ENCODE results near the gene AK5. TPM values are rescaled to one million over a fixed set of nuclear protein-coding genes. Genes with fewer than 3 reads are reported as not detected.

The AK5 gene
- total RNA-seq, 1 experiment from 2014 or later, result 0.35 TPM

DNA sequence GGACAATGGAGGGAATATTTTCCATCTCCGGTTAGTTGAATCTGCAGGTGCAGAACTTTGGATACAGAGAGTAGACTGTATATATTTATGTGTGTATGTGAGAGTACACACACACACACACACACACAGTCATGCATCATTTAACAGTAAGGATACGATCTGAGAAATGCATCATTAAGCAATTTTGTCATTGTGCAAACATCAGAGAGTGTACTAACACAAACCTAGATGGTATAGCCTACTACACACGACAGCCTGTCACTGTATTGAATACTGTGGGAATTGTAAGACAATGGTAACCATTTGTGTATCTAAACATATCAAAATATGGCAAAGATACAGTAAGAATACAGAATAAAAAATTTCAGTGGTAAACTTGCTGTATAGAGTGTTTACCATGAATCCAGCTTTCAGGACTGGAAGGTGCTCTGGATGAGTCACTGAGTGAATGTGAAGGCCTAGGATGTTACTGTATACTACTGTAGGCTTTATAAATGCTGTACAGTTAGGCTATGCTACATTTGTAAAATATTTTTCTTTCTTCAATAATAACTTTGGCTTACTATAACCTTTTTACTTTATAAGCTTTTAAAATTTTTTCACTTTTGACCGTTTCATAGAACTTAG is 262.1 kb downstream of the AK5 start:
- DNase-seq, result no peak
- Histone ChIP-seq H3K27me3 (ENCODE audit: control insufficient read depth, insufficient read depth, low read length) (no peaks in the 10 kb centered on the region), H3K4me3 (ENCODE audit: insufficient read depth, low read depth, low read length) (no peak overlapping the region), H3K36me3 (replicated peaks; ENCODE audit: control insufficient read depth, insufficient read depth, low read length) (no peaks in the 10 kb centered on the region)

DNA sequence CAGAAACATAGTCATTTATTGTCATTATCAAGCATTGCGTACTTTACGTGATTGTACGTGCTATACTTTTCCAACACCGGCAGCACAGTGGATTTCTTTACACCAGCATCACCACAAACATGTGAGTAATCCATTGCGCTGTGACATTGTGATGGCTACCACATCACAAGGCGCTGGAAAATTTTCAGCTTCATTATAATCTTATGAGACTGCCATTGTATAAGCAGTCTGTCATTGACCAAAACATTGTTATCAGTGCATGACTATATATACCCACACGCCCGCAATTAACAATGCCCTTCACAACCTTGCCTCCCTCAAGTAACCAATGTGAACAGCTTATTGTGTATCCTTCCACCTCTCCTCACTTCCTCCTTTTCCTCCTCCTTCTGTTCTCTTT is 263.0 kb downstream of the AK5 start:
- Histone ChIP-seq H3K36me3 (replicated peaks; ENCODE audit: control insufficient read depth, insufficient read depth, low read length) (no peaks in the 10 kb centered on the region), H3K27me3 (ENCODE audit: control insufficient read depth, insufficient read depth, low read length) (no peaks in the 10 kb centered on the region), H3K4me3 (ENCODE audit: insufficient read depth, low read depth, low read length) (no peak overlapping the region)
- no peak for DNase-seq

DNA sequence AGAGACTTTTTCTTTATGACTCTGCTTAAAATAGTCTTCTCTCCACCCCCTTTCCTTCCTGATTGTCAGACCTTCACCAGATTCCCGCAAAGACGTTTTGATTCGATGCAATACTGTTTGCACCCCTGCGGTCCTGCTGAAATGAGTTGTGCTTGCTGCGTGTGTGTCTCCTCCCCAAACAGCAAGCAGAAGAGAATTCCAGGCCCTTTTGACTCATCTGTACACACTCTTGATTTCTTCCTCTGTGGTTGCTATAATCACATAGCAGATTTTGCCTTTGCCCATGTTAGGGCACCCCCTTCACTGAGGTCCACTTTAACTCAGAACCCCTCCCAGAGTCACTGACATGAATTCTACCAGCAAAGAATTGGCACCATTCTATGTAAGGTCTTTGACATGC is 264.2 kb downstream of the AK5 start:
- no peaks in the 10 kb centered on the region for H3K36me3 ChIP-seq (replicated peaks; ENCODE audit: control insufficient read depth, insufficient read depth, low read length)
- no peak overlapping the region for H3K4me3 ChIP-seq (ENCODE audit: insufficient read depth, low read depth, low read length)
- no peak for DNase-seq
- H3K27me3 ChIP-seq (ENCODE audit: control insufficient read depth, insufficient read depth, low read length), result no peaks in the 10 kb centered on the region

DNA sequence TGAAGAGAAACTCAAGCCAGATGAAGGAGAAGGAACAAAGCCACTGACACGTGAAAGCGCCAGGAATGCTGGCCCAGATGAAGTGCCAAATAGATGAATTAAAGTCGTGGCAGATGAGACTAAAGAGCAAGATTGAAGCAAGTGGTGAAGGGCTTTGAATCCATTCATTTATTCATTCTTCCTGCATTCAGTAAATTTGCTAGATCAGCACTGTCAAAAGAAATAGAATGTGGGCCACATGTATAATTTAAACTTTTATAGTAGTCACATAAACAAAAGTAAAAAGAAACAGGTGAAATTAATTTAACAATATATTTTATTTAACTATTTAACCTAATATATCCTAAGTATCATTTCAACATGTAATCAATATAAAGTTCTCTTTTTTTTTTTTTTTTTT is 265.1 kb downstream of the AK5 start:
- DNase-seq, result no peak
- Histone ChIP-seq H3K36me3 (replicated peaks; ENCODE audit: control insufficient read depth, insufficient read depth, low read length) (no peaks in the 10 kb centered on the region), H3K4me3 (ENCODE audit: insufficient read depth, low read depth, low read length) (no peak overlapping the region), H3K27me3 (ENCODE audit: control insufficient read depth, insufficient read depth, low read length) (no peaks in the 10 kb centered on the region)

DNA sequence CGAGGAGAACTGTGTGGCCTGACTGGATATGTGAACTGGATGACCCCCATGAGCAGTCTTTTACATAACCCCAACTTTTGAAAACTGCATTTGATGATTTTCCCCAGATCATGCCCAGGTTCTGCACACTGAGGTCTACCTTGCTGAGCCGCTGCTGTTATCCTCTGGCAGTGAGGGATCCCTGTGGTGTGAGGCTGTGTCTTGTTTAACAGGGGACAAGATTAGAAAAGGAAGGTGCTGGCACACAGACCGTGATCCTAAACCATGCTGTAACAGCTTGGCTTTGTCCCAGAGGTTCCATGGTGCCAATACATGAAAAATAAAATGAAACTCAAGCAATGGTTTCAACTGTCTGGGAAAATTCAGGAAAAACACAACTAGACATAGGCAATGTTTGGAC is 266.5 kb downstream of the AK5 start:
- DNase-seq, result no peak
- H3K27me3 ChIP-seq (ENCODE audit: control insufficient read depth, insufficient read depth, low read length), result no peaks in the 10 kb centered on the region
- no peak overlapping the region for H3K4me3 ChIP-seq (ENCODE audit: insufficient read depth, low read depth, low read length)
- H3K36me3 ChIP-seq (replicated peaks; ENCODE audit: control insufficient read depth, insufficient read depth, low read length), result no peaks in the 10 kb centered on the region

DNA sequence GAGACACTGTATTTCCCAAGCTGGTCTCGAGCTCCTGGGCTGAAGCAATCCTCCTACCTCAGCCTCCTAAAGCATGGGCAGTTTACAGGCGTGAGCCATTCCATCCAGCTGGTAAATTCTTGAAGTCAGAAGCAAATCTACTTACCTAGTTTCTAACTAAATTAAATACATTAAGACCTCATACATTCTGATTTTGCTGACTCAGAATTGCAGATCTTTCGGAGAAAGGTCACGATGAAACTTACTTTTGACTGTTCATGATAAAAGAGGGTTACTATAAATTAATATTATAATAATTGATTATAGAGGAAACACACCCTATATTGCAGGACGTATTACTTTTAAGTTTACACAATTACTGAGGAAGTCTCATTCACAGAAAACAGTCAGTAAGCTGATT is 268.3 kb downstream of the AK5 start:
- Histone ChIP-seq H3K4me3 (ENCODE audit: insufficient read depth, low read depth, low read length) (no peak overlapping the region), H3K27me3 (ENCODE audit: control insufficient read depth, insufficient read depth, low read length) (no peaks in the 10 kb centered on the region), H3K36me3 (replicated peaks; ENCODE audit: control insufficient read depth, insufficient read depth, low read length) (no peaks in the 10 kb centered on the region)
- no peak for DNase-seq

DNA sequence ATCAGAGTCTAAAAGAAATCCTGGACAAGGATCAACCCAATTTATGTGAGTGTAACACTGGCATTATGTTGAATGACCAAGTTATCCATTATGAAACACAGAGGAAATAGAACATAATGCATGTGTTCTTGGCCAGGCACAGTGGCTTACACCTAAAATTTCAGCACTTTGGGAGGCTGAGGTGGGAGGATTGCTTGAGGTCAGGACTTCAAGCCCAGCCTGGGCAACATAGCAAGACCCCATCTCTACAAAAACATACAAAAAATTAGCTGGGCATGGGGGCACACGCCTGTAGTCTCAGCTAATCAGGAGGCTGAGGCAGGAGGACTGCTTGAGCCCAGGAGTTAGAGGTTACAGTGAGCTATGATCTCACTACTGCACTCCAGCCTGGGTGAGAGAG is 270.8 kb downstream of the AK5 start:
- Histone ChIP-seq H3K36me3 (replicated peaks; ENCODE audit: control insufficient read depth, insufficient read depth, low read length) (no peaks in the 10 kb centered on the region), H3K4me3 (ENCODE audit: insufficient read depth, low read depth, low read length) (no peak overlapping the region), H3K27me3 (ENCODE audit: control insufficient read depth, insufficient read depth, low read length) (no peaks in the 10 kb centered on the region)
- DNase-seq, result no peak

DNA sequence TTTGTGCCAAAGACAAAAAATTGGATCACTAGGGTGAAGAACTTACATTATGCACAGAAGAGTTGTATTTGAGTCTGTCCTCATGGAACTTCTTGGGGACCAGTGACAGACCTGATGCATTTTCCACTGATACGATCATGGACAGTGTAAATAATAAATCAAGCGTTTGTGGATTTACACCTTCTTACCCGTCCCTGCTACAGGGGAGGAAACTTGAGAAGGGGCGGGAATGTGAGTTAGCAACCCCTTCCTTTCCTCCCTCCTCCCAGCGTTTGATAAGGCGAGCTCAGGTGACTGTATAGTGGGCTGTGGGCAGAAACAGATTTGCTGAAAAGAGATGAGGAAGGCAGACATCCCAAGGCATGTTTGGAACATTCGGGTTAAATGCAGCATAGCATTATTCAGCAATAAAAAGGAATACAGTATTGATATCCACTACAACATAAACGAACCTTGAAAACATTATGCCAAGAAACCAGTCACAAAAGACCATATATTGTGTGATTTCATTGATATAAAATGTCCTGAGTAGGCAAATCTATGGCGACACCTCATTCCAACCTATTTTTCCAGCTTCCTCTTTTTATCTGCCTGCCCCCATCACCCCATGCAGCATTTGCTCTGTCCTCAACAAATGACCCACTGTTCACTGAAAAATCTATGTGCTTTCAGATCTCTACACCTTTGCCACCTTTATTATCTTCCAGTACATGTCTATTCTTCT is 271.9 kb downstream of the AK5 start:
- no peak for DNase-seq
- Histone ChIP-seq H3K4me3 (ENCODE audit: insufficient read depth, low read depth, low read length) (no peak overlapping the region), H3K27me3 (ENCODE audit: control insufficient read depth, insufficient read depth, low read length) (no peaks in the 10 kb centered on the region), H3K36me3 (replicated peaks; ENCODE audit: control insufficient read depth, insufficient read depth, low read length) (no peaks in the 10 kb centered on the region)

DNA sequence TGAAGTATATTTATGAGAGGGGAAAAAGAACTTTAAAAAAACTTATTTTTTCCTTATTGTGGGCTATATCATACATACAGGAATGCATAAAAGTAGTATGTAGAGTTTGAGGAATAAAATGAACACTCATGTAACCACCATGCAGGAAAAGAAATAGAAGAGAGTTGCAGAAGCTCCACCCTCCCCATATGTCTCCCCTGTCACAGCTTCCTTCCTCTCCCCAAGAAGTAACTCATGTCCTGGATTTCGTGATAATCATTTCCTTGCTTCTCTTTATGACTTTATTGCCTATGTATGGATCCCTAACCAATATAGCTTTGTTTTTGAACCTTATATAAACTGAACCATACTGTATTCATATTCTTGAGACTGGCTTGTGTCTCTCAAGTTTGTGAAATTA is 274.2 kb downstream of the AK5 start:
- H3K4me3 ChIP-seq (ENCODE audit: insufficient read depth, low read depth, low read length), result no peak overlapping the region
- no peak for DNase-seq
- H3K36me3 ChIP-seq (replicated peaks; ENCODE audit: control insufficient read depth, insufficient read depth, low read length), result no peaks in the 10 kb centered on the region
- H3K27me3 ChIP-seq (ENCODE audit: control insufficient read depth, insufficient read depth, low read length), result no peaks in the 10 kb centered on the region

DNA sequence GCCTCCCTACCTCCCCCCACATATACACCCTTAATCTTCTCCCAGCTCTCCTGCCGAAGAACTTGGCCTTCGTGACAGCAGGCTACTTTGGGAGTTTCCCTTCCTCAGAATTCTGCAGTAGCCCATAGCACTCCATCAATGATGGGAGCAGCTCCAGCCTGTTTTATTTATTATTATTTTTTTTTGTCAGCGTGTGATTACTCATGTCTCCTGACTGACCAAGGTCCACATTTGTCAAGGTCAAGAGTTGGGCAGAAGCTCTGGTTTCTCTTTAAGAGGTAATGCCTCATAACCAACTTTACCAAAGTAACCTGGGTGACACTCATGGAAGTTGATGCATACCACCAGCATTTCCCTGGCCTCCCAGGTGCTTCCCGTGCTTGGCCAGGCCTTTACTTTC is 275.2 kb downstream of the AK5 start:
- Histone ChIP-seq H3K27me3 (ENCODE audit: control insufficient read depth, insufficient read depth, low read length) (no peaks in the 10 kb centered on the region), H3K4me3 (ENCODE audit: insufficient read depth, low read depth, low read length) (no peak overlapping the region), H3K36me3 (replicated peaks; ENCODE audit: control insufficient read depth, insufficient read depth, low read length) (no peaks in the 10 kb centered on the region)
- DNase-seq, result no peak

DNA sequence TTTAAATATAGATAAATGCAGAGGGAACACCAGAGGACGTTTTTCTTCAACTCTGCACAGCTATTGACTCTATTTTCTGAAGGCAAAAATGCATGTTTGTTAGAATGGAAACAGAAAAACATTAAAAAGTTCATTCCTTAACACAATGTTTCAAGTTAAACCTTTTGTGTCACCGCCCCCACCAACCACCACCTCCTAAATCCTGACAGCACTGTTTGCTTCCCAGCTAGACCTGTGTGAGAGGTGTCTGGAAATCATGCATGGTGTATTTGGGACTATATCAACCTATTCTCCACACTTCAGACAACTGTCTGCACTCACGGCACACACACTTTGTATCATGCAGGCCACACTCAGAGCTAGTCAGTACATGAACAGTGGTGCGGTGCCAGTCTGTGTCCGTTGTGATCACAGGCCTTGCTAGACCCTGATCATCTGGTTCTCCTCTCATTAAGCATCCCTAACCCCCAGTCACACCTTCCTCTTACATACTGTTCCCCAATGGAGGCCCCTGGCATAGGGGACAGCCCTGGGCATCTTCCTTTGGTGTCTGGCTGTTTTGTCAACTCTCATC is 276.9 kb downstream of the AK5 start:
- Histone ChIP-seq H3K27me3 (ENCODE audit: control insufficient read depth, insufficient read depth, low read length) (no peaks in the 10 kb centered on the region), H3K36me3 (replicated peaks; ENCODE audit: control insufficient read depth, insufficient read depth, low read length) (no peaks in the 10 kb centered on the region), H3K4me3 (ENCODE audit: insufficient read depth, low read depth, low read length) (no peak overlapping the region)
- no peak for DNase-seq

DNA sequence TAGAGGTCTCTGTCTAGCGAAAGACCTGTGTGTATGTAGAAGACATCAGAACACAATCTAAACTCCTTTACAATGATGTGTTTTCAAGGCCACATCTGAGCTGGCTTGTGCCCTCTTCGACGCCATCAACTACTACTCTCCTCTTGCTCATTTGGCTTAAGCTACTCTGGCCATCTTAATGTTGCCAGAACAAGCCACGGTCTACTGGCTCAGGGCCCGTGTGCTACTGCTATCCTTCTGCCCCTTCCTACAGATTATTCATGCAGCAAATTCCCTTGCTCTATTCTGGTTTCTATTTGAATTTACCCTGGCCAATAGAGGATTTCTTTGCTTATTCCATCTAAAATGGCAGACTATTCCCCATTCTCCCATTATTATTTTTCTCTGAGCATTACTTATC is 278.9 kb downstream of the AK5 start:
- Histone ChIP-seq H3K36me3 (replicated peaks; ENCODE audit: control insufficient read depth, insufficient read depth, low read length) (peaks cover 2% of the 10 kb centered on the region; the same call in 1 of the 2 replicates), H3K27me3 (ENCODE audit: control insufficient read depth, insufficient read depth, low read length) (no peaks in the 10 kb centered on the region), H3K4me3 (ENCODE audit: insufficient read depth, low read depth, low read length) (no peak overlapping the region)
- DNase-seq, result no peak

DNA sequence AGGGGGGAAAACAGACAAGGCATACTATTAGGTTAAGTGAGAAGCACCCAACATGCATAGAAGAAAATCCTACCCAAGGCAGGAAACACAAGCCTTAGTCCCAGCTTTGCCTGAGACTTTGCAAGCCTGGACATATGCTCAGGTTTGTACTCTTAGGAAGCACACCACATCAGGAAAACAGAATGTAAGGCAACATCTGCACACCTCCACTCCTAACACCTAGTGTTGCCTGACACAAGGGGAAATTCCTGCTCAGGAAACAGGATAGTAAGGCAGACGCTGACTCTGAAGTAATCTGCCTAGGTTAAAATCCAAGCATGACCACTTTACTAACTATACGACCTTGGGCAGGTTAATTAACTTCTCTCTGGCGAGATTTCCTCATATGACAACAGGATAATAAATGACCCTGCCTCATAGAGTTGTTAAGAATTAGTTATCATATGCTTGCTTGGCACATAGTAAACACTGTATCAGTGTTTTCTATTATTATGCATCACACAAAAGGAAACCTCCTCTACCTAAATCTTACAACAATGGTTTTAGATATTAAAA is 280.9 kb downstream of the AK5 start:
- Histone ChIP-seq H3K27me3 (ENCODE audit: control insufficient read depth, insufficient read depth, low read length) (no peaks in the 10 kb centered on the region), H3K36me3 (replicated peaks; ENCODE audit: control insufficient read depth, insufficient read depth, low read length) (peaks cover 2% of the 10 kb centered on the region; the same call in 1 of the 2 replicates), H3K4me3 (ENCODE audit: insufficient read depth, low read depth, low read length) (no peak overlapping the region)
- DNase-seq, result no peak

DNA sequence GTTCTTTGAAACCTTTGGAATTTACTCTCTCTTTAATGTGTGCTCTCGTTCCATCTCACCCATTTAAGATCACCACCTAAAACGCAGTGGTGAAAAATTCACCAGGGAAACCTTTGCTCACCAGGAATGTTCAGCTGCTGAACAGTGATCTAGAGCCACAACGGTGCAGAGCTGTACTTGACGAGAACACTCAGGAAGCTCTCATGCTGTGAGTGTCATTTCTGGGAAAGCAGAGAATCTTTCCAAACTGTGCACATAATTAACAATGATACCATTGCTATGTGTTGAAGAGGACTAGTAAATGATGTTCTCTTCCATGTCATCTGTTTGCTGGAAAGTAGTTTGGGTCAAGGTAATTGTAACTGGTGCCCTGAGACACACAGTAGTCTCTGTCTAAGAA is 283.5 kb downstream of the AK5 start:
- H3K4me3 ChIP-seq (ENCODE audit: insufficient read depth, low read depth, low read length), result no peak overlapping the region
- peaks cover 2% of the 10 kb centered on the region; the same call in 1 of the 2 replicates for H3K36me3 ChIP-seq (replicated peaks; ENCODE audit: control insufficient read depth, insufficient read depth, low read length)
- DNase-seq, result no peak
- H3K27me3 ChIP-seq (ENCODE audit: control insufficient read depth, insufficient read depth, low read length), result no peaks in the 10 kb centered on the region

DNA sequence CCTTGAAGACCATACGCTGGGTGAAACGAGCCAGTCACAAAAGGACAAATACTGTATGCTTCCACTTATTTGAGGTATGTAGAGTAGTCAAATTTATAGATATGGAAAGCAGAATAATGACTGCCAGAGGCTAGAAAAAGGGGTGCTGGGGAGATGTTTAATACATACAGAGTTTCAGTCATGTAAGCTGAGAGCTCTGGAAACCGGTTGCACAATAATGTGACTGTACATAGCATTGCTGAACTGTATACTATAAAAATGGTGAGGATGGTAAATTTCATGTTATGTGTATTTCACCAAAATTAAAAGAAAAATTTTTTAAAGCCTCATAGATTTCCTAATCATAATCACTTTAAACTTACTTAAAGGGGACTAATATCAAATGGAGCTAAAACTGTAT is 289.8 kb downstream of the AK5 start:
- peaks cover 5% of the 10 kb centered on the region for H3K36me3 ChIP-seq (replicated peaks; ENCODE audit: control insufficient read depth, insufficient read depth, low read length)
- DNase-seq, result no peak
- no peaks in the 10 kb centered on the region for H3K27me3 ChIP-seq (ENCODE audit: control insufficient read depth, insufficient read depth, low read length)
- no peak overlapping the region for H3K4me3 ChIP-seq (ENCODE audit: insufficient read depth, low read depth, low read length)

Measured in H7 (cell line).